PFSK-1 (cell line): ENCODE measurements around the gene MSANTD1.

Experiments
- SIN3A ChIP-seq: IDR thresholded peaks from 2 replicates; pipeline ENCODE4 v1.6.1; 2012; ENCODE audit warnings: mild to moderate bottlenecking, low read length, moderate library complexity, borderline replicate concordance; ENCODE audit not compliant: insufficient read depth
- TF ChIP-seq, protein P1 (sequence below), 2 experiments: IDR thresholded peaks; 2 replicates each; pipeline versions ENCODE4 v1.6.1 to v1.8.0; 2011 to 2012; ENCODE audit warnings: low read depth in 2 of 2, low read length in 2 of 2, control low read depth in 1 of 2, inconsistent platforms in 1 of 2, mild to moderate bottlenecking in 1 of 2, moderate library complexity in 1 of 2; ENCODE audit not compliant: insufficient read depth in 1 of 2

DNA sequence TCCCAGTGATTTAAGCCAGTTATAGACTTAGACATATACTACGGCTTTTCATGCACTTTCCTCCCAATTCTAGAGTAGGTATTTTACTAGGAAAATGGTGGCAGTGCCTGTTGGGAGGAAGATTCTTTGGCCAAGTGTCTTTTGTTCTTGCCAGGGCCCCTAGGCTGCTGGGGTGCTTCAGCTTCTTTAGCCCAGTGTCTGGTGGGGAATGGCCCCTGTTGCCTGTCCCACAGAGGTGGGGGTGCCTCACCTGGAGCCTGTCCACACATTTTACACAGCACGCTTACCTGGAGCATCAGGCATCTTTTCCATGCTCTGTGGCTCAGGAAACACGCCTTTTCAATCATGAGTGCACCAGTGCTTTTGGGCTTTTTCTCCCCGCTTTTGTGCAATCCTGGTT is 33.2 kb upstream of the MSANTD1 start:
- no peak for TF ChIP-seq SIN3A
- TF ChIP-seq, protein P1, sequence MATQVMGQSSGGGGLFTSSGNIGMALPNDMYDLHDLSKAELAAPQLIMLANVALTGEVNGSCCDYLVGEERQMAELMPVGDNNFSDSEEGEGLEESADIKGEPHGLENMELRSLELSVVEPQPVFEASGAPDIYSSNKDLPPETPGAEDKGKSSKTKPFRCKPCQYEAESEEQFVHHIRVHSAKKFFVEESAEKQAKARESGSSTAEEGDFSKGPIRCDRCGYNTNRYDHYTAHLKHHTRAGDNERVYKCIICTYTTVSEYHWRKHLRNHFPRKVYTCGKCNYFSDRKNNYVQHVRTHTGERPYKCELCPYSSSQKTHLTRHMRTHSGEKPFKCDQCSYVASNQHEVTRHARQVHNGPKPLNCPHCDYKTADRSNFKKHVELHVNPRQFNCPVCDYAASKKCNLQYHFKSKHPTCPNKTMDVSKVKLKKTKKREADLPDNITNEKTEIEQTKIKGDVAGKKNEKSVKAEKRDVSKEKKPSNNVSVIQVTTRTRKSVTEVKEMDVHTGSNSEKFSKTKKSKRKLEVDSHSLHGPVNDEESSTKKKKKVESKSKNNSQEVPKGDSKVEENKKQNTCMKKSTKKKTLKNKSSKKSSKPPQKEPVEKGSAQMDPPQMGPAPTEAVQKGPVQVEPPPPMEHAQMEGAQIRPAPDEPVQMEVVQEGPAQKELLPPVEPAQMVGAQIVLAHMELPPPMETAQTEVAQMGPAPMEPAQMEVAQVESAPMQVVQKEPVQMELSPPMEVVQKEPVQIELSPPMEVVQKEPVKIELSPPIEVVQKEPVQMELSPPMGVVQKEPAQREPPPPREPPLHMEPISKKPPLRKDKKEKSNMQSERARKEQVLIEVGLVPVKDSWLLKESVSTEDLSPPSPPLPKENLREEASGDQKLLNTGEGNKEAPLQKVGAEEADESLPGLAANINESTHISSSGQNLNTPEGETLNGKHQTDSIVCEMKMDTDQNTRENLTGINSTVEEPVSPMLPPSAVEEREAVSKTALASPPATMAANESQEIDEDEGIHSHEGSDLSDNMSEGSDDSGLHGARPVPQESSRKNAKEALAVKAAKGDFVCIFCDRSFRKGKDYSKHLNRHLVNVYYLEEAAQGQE (IDR thresholded peaks at IDR 0.05; ENCODE audit: insufficient read depth in 1 of 2, low read depth in 2 of 2, low read length in 2 of 2), result no peak
